NCI-H2196 treated with DMSO at 0.1 percent for 48 hours (cell line): Measurements from ENCODE around the gene YAE1.
A peak's percentile ranks its signal among the peaks of the same experiment; 100 is the strongest.

Experiments used
- DNase-seq: peaks from one replicate; lab custom pipeline; 2025; ENCODE audit not compliant: unreplicated experiment; lab: John Stamatoyannopoulos, UW

The YAE1 gene

GRCh38 chr7:39554583-39555165, 11.5 kb upstream of the YAE1 start:
- DNase-seq = no peak

GRCh38 chr7:39557222-39557621, 9.0 kb upstream of the YAE1 start:
- no peak for DNase-seq

GRCh38 chr7:39557911-39558310, 8.3 kb upstream of the YAE1 start:
- DNase-seq = no peak

- no peak for DNase-seq
Observed at GRCh38 chr7:39560408-39560807, 5.8 kb upstream of the YAE1 start.

- DNase-seq = no peak
Observed at GRCh38 chr7:39560997-39561396, 5.2 kb upstream of the YAE1 start.

- no peak for DNase-seq
Observed at GRCh38 chr7:39565538-39565937, 666 bp upstream of the YAE1 start.

GRCh38 chr7:39567294-39567693, 1.1 kb downstream of the YAE1 start:
- no peak for DNase-seq

- DNase-seq = no peak
Observed at GRCh38 chr7:39574673-39575349, 8.6 kb downstream of the YAE1 start.

- no peak for DNase-seq
Observed at GRCh38 chr7:39577229-39577874, 11.1 kb downstream of the YAE1 start.

- peak; percentile 81 for DNase-seq
Observed at GRCh38 chr7:39580149-39580874, 14.1 kb downstream of the YAE1 start.

- no peak for DNase-seq
Observed at GRCh38 chr7:39582536-39582935, 16.3 kb downstream of the YAE1 start.

- no peak for DNase-seq
Observed at GRCh38 chr7:39583539-39583938, 17.3 kb downstream of the YAE1 start.

GRCh38 chr7:39587393-39587792, 21.2 kb downstream of the YAE1 start:
- DNase-seq = no peak

- DNase-seq = no peak
Observed at GRCh38 chr7:39588416-39588815, 22.2 kb downstream of the YAE1 start.

GRCh38 chr7:39589323-39590111, 23.3 kb downstream of the YAE1 start:
- no peak for DNase-seq

- no peak for DNase-seq
Observed at GRCh38 chr7:39592586-39592985, 26.4 kb downstream of the YAE1 start.

- DNase-seq = no peak
Observed at GRCh38 chr7:39594988-39595620, 28.9 kb downstream of the YAE1 start.

GRCh38 chr7:39602351-39602750, 36.1 kb downstream of the YAE1 start:
- no peak for DNase-seq

- DNase-seq = no peak
Observed at GRCh38 chr7:39603924-39604323, 37.7 kb downstream of the YAE1 start.

- DNase-seq = no peak
Observed at GRCh38 chr7:39605087-39605486, 38.9 kb downstream of the YAE1 start.

GRCh38 chr7:39606352-39606751, 40.1 kb downstream of the YAE1 start:
- no peak for DNase-seq
